Rectal smooth muscle tissue (tissue), 1 donor: Measurements from ENCODE around the gene PRND.
"Not testable (repeated sequence)": the region's sequence is repeated elsewhere in the genome, so short reads cannot be mapped to it uniquely, and the experiment has no call there.

Source experiments
- H3K27ac ChIP-seq: one replicate; pipeline ENCODE4 v1.7.0; 2013; ENCODE audit warnings: low read depth, low read length, inconsistent platforms
- H3K27me3 ChIP-seq: one replicate; pipeline ENCODE4 v1.7.0; 2013; ENCODE audit warnings: low read length; ENCODE audit not compliant: control insufficient read depth, insufficient read depth
- H3K36me3 ChIP-seq: one replicate; pipeline ENCODE4 v1.7.0; 2013; ENCODE audit warnings: low read length; ENCODE audit not compliant: control insufficient read depth, insufficient read depth
- H3K4me1 ChIP-seq: one replicate; pipeline ENCODE4 v1.7.0; 2013; ENCODE audit warnings: low read length; ENCODE audit not compliant: control insufficient read depth, insufficient read depth
- H3K4me3 ChIP-seq: one replicate; pipeline ENCODE4 v1.7.0; 2013; ENCODE audit warnings: low read length
- H3K9ac ChIP-seq: one replicate; pipeline ENCODE4 v1.7.0; 2013; ENCODE audit warnings: low read length

Gene PRND

DNA sequence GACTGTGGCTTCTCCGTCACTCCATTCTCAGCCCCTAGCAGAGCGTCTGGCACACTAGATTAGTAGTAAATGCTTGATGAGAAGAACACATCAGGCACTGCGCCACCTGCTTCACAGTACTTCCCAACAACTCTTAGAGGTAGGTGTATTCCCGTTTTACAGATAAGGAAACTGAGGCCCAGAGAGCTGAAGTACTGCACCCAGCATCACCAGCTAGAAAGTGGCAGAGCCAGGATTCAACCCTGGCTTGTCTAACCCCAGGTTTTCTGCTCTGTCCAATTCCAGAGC, 3.5 kb downstream of the PRND start:
- Histone ChIP-seq H3K36me3 (no peaks in the 10 kb centered on the region), H3K4me3 (no peak overlapping the region), H3K27ac (no peak overlapping the region), H3K9ac (no peak overlapping the region), H3K27me3 (no peaks in the 10 kb centered on the region), H3K4me1 (no peaks in the 10 kb centered on the region)

GRCh38 chr20:4726710-4727397, 5.1 kb downstream of the PRND start:
- no peaks in the 10 kb centered on the region for H3K27me3 ChIP-seq
- no peak overlapping the region for H3K9ac ChIP-seq
- H3K27ac ChIP-seq = no peak overlapping the region
- H3K36me3 ChIP-seq = no peaks in the 10 kb centered on the region
- H3K4me1 ChIP-seq = no peaks in the 10 kb centered on the region
- H3K4me3 ChIP-seq = peak overlapping the region; percentile 13

DNA sequence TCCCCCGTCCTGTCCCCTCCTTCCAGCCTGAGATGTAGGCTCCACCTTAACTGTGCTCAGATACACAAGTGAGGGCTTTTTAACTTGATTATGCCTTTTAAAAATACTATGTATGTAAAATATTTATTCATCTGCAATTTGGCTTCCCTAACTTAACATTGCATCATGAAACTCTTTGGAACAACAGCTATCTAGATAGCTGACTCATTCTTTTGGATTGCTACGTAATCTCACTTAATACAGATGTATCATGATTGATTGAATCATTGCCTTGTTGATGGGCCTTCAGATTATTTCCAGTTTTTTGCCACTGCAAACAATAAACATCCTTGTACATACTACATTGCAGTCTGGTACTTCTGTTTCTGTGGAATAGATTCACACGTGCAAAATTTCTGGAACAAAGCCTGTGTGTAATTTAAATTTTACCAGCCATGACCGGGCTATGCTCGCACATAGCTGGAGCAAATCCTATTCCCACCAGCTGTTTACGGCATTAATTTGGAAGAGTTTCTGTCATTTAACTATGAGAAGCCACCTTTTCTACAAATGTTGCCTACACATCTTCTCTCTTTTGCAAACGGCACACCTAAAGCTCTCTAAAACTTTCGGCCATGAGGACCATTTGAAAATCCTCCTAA, 6.5 kb downstream of the PRND start:
- H3K4me3 ChIP-seq = no peak overlapping the region
- no peaks in the 10 kb centered on the region for H3K36me3 ChIP-seq
- H3K4me1 ChIP-seq = no peaks in the 10 kb centered on the region
- no peak overlapping the region for H3K27ac ChIP-seq
- H3K9ac ChIP-seq = no peak overlapping the region
- H3K27me3 ChIP-seq = no peaks in the 10 kb centered on the region

DNA sequence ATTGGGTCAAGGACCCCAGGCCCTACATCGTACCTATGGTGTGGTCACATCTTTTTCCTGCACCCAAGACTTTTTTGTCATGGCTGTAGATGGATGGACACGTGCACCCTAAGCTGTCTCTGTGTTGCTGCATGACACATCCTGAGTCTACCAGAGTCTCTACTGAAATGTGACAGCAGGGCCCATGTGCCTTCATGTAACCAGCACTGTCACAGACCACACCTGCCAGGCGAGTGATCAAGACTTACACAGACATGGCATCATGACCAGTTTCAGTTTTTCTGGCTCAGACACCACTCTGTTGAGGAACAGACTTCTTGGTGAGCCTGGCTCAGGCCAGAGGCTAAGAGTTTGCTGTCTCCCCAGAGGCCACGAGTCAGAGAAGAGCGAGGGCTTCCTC, 7.6 kb downstream of the PRND start:
- H3K36me3 ChIP-seq = no peaks in the 10 kb centered on the region
- H3K27me3 ChIP-seq = no peaks in the 10 kb centered on the region
- no peaks in the 10 kb centered on the region for H3K4me1 ChIP-seq
- H3K27ac ChIP-seq = no peak overlapping the region
- no peak overlapping the region for H3K9ac ChIP-seq
- no peak overlapping the region for H3K4me3 ChIP-seq

GRCh38 chr20:4730780-4731179, 9.1 kb downstream of the PRND start:
- Histone ChIP-seq H3K27ac (no peak overlapping the region), H3K9ac (no peak overlapping the region), H3K4me3 (no peak overlapping the region), H3K4me1 (no peaks in the 10 kb centered on the region), H3K27me3 (no peaks in the 10 kb centered on the region), H3K36me3 (no peaks in the 10 kb centered on the region)

DNA sequence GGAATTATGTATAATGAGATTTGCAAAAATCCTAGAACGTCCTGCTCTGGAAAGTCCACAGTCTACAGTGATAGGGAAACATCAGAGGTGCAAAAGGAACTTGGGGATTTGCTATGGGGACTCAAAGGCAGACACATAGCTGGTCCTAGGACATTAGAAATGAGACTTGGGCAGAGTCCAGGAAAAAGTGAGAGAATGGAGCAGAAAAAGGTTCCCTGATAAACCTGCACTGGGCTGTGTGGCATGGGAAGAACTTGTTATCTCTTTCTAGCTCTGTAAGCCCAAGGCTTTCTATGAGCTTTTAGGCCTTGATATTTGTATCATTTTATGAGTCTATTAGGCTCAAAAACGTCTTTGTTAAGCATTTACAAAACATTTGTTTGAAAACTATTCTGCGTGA, 15.2 kb downstream of the PRND start:
- no peaks in the 10 kb centered on the region for H3K36me3 ChIP-seq
- H3K9ac ChIP-seq = no peak overlapping the region
- no peak overlapping the region for H3K4me3 ChIP-seq
- H3K27ac ChIP-seq = no peak overlapping the region
- H3K27me3 ChIP-seq = no peaks in the 10 kb centered on the region
- no peaks in the 10 kb centered on the region for H3K4me1 ChIP-seq

- Histone ChIP-seq H3K4me3 (no peak overlapping the region), H3K9ac (no peak overlapping the region), H3K27ac (no peak overlapping the region), H3K4me1 (no peaks in the 10 kb centered on the region), H3K36me3 (no peaks in the 10 kb centered on the region), H3K27me3 (no peaks in the 10 kb centered on the region)
Measured at GRCh38 chr20:4737857-4738627, 16.3 kb downstream of the PRND start.

DNA sequence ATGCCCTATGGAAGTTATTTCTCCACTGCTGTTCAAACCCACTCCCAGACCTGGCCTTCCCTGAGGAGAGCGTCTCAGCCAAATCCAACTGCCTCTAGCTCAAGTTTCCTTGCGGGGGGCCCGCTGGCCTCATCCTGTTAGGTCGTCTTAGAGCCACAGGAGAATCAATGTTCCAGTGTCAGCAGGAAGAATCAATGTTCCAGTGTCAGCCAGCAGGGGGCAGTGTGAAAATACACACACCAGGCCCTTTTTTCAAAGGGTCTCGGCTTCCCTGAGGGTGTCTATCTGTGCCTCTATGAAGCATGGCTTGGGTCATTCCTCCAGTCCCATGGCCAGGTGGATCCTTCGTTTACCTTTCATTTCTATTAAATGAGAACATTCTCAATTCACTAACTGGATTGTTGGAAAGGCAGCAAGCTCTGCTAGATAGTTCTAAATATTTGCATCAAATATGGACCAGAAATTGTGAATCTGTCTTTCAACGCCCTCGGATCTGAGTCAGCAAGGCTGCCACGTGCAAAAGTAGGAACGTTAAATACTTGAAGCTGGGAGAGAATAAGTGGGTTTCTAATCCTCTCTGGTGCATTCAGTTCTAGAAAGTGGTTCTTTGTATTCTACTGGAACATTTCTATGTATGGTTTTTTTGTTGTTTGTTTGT, 19.2 kb downstream of the PRND start:
- no peaks in the 10 kb centered on the region for H3K4me1 ChIP-seq
- H3K4me3 ChIP-seq = no peak overlapping the region
- no peaks in the 10 kb centered on the region for H3K27me3 ChIP-seq
- H3K9ac ChIP-seq = no peak overlapping the region
- H3K27ac ChIP-seq = no peak overlapping the region
- H3K36me3 ChIP-seq = no peaks in the 10 kb centered on the region

DNA sequence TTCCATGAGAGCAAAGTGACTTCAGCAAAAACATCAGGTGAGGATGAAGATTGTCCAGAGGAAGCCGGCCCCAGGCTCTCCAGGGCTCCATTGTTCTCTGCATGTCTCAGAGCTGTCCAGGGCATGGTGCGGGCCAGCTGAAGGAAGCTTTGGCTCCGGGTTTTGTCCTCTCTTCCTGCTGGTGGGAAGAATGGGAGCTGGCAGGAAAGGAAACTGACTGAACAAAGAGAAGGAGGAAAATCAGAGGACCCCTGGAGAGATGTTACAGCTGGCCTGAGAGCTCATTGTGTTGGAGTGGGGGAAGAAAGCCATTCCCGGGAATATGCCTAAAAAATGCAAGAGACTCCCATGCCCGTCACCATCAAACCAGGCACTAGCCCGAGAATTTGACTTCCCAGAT, 27.1 kb downstream of the PRND start:
- no peak overlapping the region for H3K27ac ChIP-seq
- no peak overlapping the region for H3K4me3 ChIP-seq
- no peaks in the 10 kb centered on the region for H3K27me3 ChIP-seq
- no peaks in the 10 kb centered on the region for H3K4me1 ChIP-seq
- H3K36me3 ChIP-seq = no peaks in the 10 kb centered on the region
- no peak overlapping the region for H3K9ac ChIP-seq

GRCh38 chr20:4749326-4749725, 27.6 kb downstream of the PRND start:
- Histone ChIP-seq H3K4me1 (no peaks in the 10 kb centered on the region), H3K9ac (no peak overlapping the region), H3K27ac (no peak overlapping the region), H3K27me3 (no peaks in the 10 kb centered on the region), H3K4me3 (no peak overlapping the region), H3K36me3 (no peaks in the 10 kb centered on the region)

GRCh38 chr20:4750381-4750780, 28.7 kb downstream of the PRND start:
- Histone ChIP-seq H3K4me1 (no peaks in the 10 kb centered on the region), H3K27ac (no peak overlapping the region), H3K9ac (no peak overlapping the region), H3K4me3 (no peak overlapping the region), H3K36me3 (no peaks in the 10 kb centered on the region), H3K27me3 (no peaks in the 10 kb centered on the region)

DNA sequence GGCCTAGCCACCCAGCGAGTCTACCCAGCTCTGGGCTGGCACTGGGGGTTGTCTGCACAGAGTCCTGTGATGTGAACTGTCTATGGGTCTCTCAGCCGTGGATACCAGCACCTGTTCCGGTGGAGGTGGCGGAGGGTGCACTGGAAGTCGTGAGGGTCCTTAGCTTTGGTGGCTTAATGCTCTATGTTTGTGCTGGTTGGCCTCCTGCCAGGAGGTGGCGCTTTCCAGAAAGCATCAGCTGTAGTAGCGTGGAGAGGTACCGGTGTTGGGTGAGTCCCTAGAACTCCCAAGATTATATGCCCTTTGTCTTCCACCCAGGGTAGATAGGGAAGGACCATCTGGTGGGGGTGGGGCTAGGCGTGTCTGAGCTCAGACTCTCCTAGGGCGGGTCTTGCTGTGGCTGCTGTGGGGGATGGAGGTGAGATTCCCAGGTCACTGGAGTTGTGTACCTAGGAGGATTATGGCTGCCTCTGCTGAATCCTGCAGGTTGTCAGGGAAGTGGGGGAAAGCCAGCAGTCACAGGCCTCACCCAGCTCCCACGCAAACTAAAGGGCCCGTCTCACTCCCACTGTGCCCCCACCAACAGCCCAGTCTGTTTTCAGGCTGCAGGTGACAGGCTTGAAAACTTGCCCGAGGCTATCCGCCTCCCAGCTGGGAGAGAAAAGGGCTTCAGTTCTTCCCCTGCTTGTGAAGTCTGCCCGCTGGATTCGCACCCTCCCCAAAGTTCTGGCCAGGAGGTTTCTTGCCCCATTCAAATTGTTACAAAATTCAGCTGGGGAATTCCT, 37.6 kb downstream of the PRND start:
- not testable (repeated sequence) for H3K36me3 ChIP-seq, H3K4me3 ChIP-seq, H3K27ac ChIP-seq, H3K27me3 ChIP-seq, H3K9ac ChIP-seq, H3K4me1 ChIP-seq
